Stimulated activated CD8-positive, alpha-beta memory T cell treated with anti-CD3 and anti-CD28 coated beads, Interleukin-12 subunit alpha, Interleukin-12 subunit beta, amount 100 ng/mL, for 24 hours (primary cell): Measurements from ENCODE around the gene MSH2.
"Not testable (repeated sequence)": the region's sequence is repeated elsewhere in the genome, so short reads cannot be mapped to it uniquely, and the experiment has no call there.

Experiments used
- DNase-seq: peaks from one replicate; pipeline ENCODE4 v3.0.0-alpha.2; 2020; ENCODE audit errors: extremely low read depth

The MSH2 gene

GRCh38 chr2:47484396-47484795 is 81.4 kb downstream of the MSH2 start:
- DNase-seq, result no peak

DNA sequence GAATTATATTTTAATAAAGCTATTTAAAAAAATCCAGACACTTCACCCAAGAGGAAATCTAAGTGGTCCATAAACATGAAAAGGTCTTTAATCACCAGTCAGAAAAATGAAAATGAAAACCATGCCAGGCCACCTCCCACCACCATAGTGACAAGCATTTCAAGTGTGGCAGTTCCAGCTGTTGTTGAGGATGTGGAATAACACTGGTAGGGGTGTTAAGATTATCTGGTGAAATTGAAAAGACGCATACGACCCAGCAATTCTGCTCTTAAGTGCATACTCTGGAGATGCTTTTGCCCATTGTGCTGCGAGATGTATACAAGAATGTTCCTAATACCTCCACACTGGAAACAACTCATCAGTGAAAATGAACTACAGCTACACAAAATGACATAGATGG is 82.2 kb downstream of the MSH2 start:
- no peak for DNase-seq

GRCh38 chr2:47485751-47486300 is 82.9 kb downstream of the MSH2 start:
- no peak for DNase-seq

DNA sequence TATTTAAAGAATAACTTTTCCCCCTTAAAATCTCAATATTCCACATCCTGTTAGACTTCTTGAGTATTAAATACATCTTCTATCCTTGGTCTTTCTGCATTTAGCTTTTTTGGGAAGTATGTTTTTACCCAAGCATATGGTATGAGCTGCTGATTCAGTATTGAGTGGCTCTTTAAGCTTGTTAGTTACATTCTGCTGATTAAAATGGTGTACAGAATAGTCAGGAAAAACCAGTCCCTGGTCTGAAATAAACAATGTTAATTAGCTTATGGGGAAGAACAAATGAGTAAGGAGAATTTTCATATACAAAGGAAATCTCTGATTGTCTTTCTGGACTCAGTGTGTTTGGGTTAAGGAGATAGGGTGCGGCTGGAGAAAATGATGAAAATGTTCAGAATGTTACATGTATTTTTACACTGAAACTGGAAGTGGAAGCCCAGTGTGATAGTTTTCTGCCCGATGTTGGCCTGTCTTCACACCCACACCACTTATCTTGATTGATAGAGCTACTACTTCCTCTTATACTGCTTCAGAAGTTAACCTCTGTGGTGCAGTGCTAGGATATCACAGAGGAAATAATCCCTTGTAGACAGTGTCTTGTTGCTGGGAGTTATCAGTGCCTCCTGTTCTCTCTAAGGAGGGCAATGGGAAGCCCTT is 84.0 kb downstream of the MSH2 start:
- DNase-seq, result no peak

- no peak for DNase-seq
Measured at GRCh38 chr2:47487498-47487875, 84.5 kb downstream of the MSH2 start.

- DNase-seq, result no peak
Measured at GRCh38 chr2:47488870-47489584, 86.1 kb downstream of the MSH2 start.

- no peak for DNase-seq
Measured at GRCh38 chr2:47490406-47490805, 87.5 kb downstream of the MSH2 start.

GRCh38 chr2:47493317-47494035 is 90.5 kb downstream of the MSH2 start:
- no peak for DNase-seq

GRCh38 chr2:47494267-47495130 is 91.5 kb downstream of the MSH2 start:
- DNase-seq, result no peak

GRCh38 chr2:47497843-47498460 is 95.0 kb downstream of the MSH2 start:
- no peak for DNase-seq

GRCh38 chr2:47499093-47499492 is 96.1 kb downstream of the MSH2 start:
- DNase-seq, result no peak

- no peak for DNase-seq
Measured at GRCh38 chr2:47499621-47500309, 96.8 kb downstream of the MSH2 start.

- no peak for DNase-seq
Measured at GRCh38 chr2:47501374-47502200, 98.6 kb downstream of the MSH2 start.

GRCh38 chr2:47502498-47502897 is 99.5 kb downstream of the MSH2 start:
- DNase-seq, result not testable (repeated sequence)

GRCh38 chr2:47503481-47504070 is 100.6 kb downstream of the MSH2 start:
- DNase-seq, result no peak

GRCh38 chr2:47504174-47504810 is 101.3 kb downstream of the MSH2 start:
- DNase-seq, result no peak

- no peak for DNase-seq
Measured at GRCh38 chr2:47506024-47506423, 103.1 kb downstream of the MSH2 start.

DNA sequence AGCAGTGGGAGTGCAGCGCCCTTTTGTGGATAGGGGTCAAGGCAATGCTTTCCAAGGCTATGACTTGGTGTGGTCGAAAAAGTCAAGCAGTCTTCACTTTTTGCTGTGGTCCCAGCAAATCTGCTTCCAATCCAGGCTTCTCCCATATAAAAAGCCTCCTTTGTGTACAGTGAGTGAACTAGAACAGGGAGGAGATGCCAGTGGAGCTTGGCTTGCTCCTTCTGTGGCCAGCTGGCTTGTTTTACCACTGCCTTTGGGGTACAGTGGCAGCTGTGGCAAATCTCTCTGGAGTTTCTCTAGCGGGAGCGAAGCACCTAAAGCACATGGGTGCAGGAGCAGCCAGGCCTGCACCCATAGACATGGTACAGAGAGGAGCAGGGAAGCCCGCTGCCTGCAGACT is 103.5 kb downstream of the MSH2 start:
- no peak for DNase-seq

GRCh38 chr2:47508080-47508479 is 105.1 kb downstream of the MSH2 start:
- DNase-seq, result no peak
